Skeletal muscle tissue (tissue), 4 donors: ENCODE measurements around the gene TCF7L2. TPM values are rescaled to one million over a fixed set of nuclear protein-coding genes. Genes with fewer than 3 reads are reported as not detected.

ENCODE experiments used
- H3K27ac ChIP-seq: one replicate; pipeline ENCODE4 v1.7.0; 2013; ENCODE audit warnings: mild to moderate bottlenecking, low read depth, low read length, inconsistent platforms
- H3K27me3 ChIP-seq, 3 donors: one replicate each; pipeline ENCODE4 v1.7.0; 2013; ENCODE audit warnings: low read length in 3 of 3; ENCODE audit not compliant: control insufficient read depth in 3 of 3, insufficient read depth in 3 of 3
- H3K36me3 ChIP-seq, 3 donors: one replicate each; pipeline ENCODE4 v1.7.0; 2013; ENCODE audit warnings: low read length in 3 of 3; ENCODE audit not compliant: control insufficient read depth in 3 of 3, insufficient read depth in 3 of 3
- H3K4me1 ChIP-seq, 3 donors: one replicate each; pipeline ENCODE4 v1.7.0; 2013; ENCODE audit warnings: low read length in 3 of 3, mild to moderate bottlenecking in 3 of 3; ENCODE audit not compliant: control insufficient read depth in 3 of 3, insufficient read depth in 3 of 3
- H3K4me3 ChIP-seq, 3 donors: one replicate each; pipeline ENCODE4 v1.7.0; 2013; ENCODE audit warnings: low read length in 3 of 3
- H3K9ac ChIP-seq, 3 donors: one replicate each; pipeline ENCODE4 v1.7.0; 2013; ENCODE audit warnings: low read length in 3 of 3, mild to moderate bottlenecking in 3 of 3, moderate library complexity in 2 of 3, low read depth in 1 of 3
- H3K9me3 ChIP-seq, 3 donors: one replicate each; pipeline ENCODE4 v1.7.0; 2013; ENCODE audit warnings: low read length in 3 of 3; ENCODE audit not compliant: control insufficient read depth in 3 of 3
- total RNA-seq: library from RNA; depleted of rRNA; stranded (reverse); fragments of >200 nt; gene quantifications from one replicate; pipeline ENCODE4 v1.2.3, GENCODE V29; 2014
- donor health status: Osteomylitis.

The TCF7L2 gene
- total RNA-seq, 1 donor from 2014 or later = 33.9 TPM

- no peak overlapping the region for H3K27ac ChIP-seq
- no peak overlapping the region for H3K4me3 ChIP-seq
- no peaks in the 10 kb centered on the region for H3K9me3 ChIP-seq
- no peaks in the 10 kb centered on the region for H3K27me3 ChIP-seq
- peaks cover 30 to 45% (median 37%) of the 10 kb centered on the region in 3 donors for H3K4me1 ChIP-seq
- H3K36me3 ChIP-seq = no peaks in the 10 kb centered on the region
- H3K9ac ChIP-seq = no peak overlapping the region
Measured at GRCh38 chr10:113019096-113019495, 69.0 kb downstream of the TCF7L2 start.

- Histone ChIP-seq H3K4me1 (peaks cover 30 to 45% (median 37%) of the 10 kb centered on the region in 3 donors), H3K4me3 (no peak overlapping the region), H3K27me3 (no peaks in the 10 kb centered on the region), H3K36me3 (no peaks in the 10 kb centered on the region), H3K9me3 (no peaks in the 10 kb centered on the region), H3K27ac (peak overlapping the region; percentile 25), H3K9ac (no peak overlapping the region)
Measured at GRCh38 chr10:113019692-113020474, 69.8 kb downstream of the TCF7L2 start.

GRCh38 chr10:113020475-113020753, 70.4 kb downstream of the TCF7L2 start:
- H3K9me3 ChIP-seq = no peaks in the 10 kb centered on the region
- no peak overlapping the region for H3K9ac ChIP-seq
- no peaks in the 10 kb centered on the region for H3K36me3 ChIP-seq
- no peak overlapping the region for H3K4me3 ChIP-seq
- peaks cover 30 to 45% (median 37%) of the 10 kb centered on the region in 3 donors for H3K4me1 ChIP-seq
- H3K27me3 ChIP-seq = no peaks in the 10 kb centered on the region
- H3K27ac ChIP-seq = peak overlapping the region; percentile 8

- Histone ChIP-seq H3K27ac (peak overlapping the region; percentile 8), H3K27me3 (no peaks in the 10 kb centered on the region), H3K4me1 (peaks cover 30 to 44% (median 37%) of the 10 kb centered on the region in 3 donors), H3K9ac (no peak overlapping the region), H3K4me3 (no peak overlapping the region), H3K36me3 (no peaks in the 10 kb centered on the region), H3K9me3 (no peaks in the 10 kb centered on the region)
Measured at GRCh38 chr10:113020838-113021237, 70.8 kb downstream of the TCF7L2 start.

GRCh38 chr10:113021268-113022040, 71.4 kb downstream of the TCF7L2 start:
- no peaks in the 10 kb centered on the region for H3K9me3 ChIP-seq
- H3K36me3 ChIP-seq = no peaks in the 10 kb centered on the region
- H3K9ac ChIP-seq = no peak overlapping the region
- H3K4me1 ChIP-seq = peaks cover 33 to 44% (median 38%) of the 10 kb centered on the region in 3 donors
- H3K27me3 ChIP-seq = no peaks in the 10 kb centered on the region
- H3K4me3 ChIP-seq = peak overlapping the region in 2 of 3 donors; percentile 0 to 24
- peak overlapping the region; percentile 8 for H3K27ac ChIP-seq

- H3K27me3 ChIP-seq = no peaks in the 10 kb centered on the region
- H3K36me3 ChIP-seq = no peaks in the 10 kb centered on the region
- H3K9ac ChIP-seq = no peak overlapping the region
- H3K4me1 ChIP-seq = peaks cover 40 to 47% (median 43%) of the 10 kb centered on the region in 3 donors
- H3K27ac ChIP-seq = no peak overlapping the region
- H3K9me3 ChIP-seq = no peaks in the 10 kb centered on the region
- H3K4me3 ChIP-seq = peak overlapping the region in 1 of 3 donors; percentile 7
Measured at GRCh38 chr10:113022265-113022664, 72.2 kb downstream of the TCF7L2 start.

GRCh38 chr10:113023017-113023416, 73.0 kb downstream of the TCF7L2 start:
- H3K27ac ChIP-seq = no peak overlapping the region
- peaks cover 45 to 53% (median 47%) of the 10 kb centered on the region in 3 donors for H3K4me1 ChIP-seq

GRCh38 chr10:113024930-113025329, 74.9 kb downstream of the TCF7L2 start:
- Histone ChIP-seq H3K27me3 (no peaks in the 10 kb centered on the region), H3K27ac (no peak overlapping the region), H3K9ac (no peak overlapping the region), H3K9me3 (no peaks in the 10 kb centered on the region), H3K4me3 (no peak overlapping the region), H3K4me1 (peaks cover 49 to 53% (median 50%) of the 10 kb centered on the region in 3 donors), H3K36me3 (no peaks in the 10 kb centered on the region)

More at GRCh38 chr10:113023017-113023416, 73.0 kb downstream of the TCF7L2 start:
- no peaks in the 10 kb centered on the region for H3K9me3 ChIP-seq
- H3K9ac ChIP-seq = no peak overlapping the region
- H3K36me3 ChIP-seq = no peaks in the 10 kb centered on the region
- no peak overlapping the region for H3K4me3 ChIP-seq
- H3K27me3 ChIP-seq = no peaks in the 10 kb centered on the region

GRCh38 chr10:113025487-113025886, 75.4 kb downstream of the TCF7L2 start:
- H3K27me3 ChIP-seq = no peaks in the 10 kb centered on the region
- no peaks in the 10 kb centered on the region for H3K36me3 ChIP-seq
- H3K4me3 ChIP-seq = no peak overlapping the region
- H3K9me3 ChIP-seq = no peaks in the 10 kb centered on the region
- H3K4me1 ChIP-seq = peaks cover 44 to 48% (median 44%) of the 10 kb centered on the region in 3 donors
- H3K27ac ChIP-seq = no peak overlapping the region
- H3K9ac ChIP-seq = no peak overlapping the region

GRCh38 chr10:113026679-113027078, 76.6 kb downstream of the TCF7L2 start:
- Histone ChIP-seq H3K4me1 (peaks cover 33 to 38% (median 34%) of the 10 kb centered on the region in 3 donors), H3K27ac (peak overlapping the region; percentile 25), H3K27me3 (no peaks in the 10 kb centered on the region), H3K9ac (no peak overlapping the region), H3K4me3 (no peak overlapping the region), H3K36me3 (no peaks in the 10 kb centered on the region), H3K9me3 (no peaks in the 10 kb centered on the region)
